ENCODE measurements around the gene PFKFB2. TPM values are rescaled to one million over a fixed set of nuclear protein-coding genes. Genes with fewer than 3 reads are reported as not detected.

Gene PFKFB2
- total RNA-seq, 6 experiments from 2014 or later: 2.9 to 6.1 (median 5.1) TPM

GRCh38 chr1:207078578-207079132, 25.6 kb downstream of the PFKFB2 start:
- ATAC-seq (no peak), DNase-seq (no peak)
- no peaks in the 10 kb centered on the region for H3K9me3 ChIP-seq
- no peaks in the 10 kb centered on the region for H3K36me3 ChIP-seq
- intact Hi-C loops (cut with DNase I): no loop called here
- H3K27ac ChIP-seq: peak overlapping the region in 1 of 3 donors; percentile 12
- no peak overlapping the region for H3K4me3 ChIP-seq
- WGBS (ENCODE audit: insufficient coverage, low coverage, low lambda C conversion rate, missing lambda C conversion rate): 76% methylated on average over 8 of the region's 11 CpGs
- H3K27me3 ChIP-seq: no peaks in the 10 kb centered on the region
- TF ChIP-seq POLR2A (IDR thresholded peaks at IDR 0.05): no peak
- TF ChIP-seq, protein P1, sequence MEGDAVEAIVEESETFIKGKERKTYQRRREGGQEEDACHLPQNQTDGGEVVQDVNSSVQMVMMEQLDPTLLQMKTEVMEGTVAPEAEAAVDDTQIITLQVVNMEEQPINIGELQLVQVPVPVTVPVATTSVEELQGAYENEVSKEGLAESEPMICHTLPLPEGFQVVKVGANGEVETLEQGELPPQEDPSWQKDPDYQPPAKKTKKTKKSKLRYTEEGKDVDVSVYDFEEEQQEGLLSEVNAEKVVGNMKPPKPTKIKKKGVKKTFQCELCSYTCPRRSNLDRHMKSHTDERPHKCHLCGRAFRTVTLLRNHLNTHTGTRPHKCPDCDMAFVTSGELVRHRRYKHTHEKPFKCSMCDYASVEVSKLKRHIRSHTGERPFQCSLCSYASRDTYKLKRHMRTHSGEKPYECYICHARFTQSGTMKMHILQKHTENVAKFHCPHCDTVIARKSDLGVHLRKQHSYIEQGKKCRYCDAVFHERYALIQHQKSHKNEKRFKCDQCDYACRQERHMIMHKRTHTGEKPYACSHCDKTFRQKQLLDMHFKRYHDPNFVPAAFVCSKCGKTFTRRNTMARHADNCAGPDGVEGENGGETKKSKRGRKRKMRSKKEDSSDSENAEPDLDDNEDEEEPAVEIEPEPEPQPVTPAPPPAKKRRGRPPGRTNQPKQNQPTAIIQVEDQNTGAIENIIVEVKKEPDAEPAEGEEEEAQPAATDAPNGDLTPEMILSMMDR (IDR thresholded peaks at IDR 0.05): no peak
- H3K4me1 ChIP-seq: peaks cover 0 to 19% (median 2%) of the 10 kb centered on the region in 4 donors

DNA sequence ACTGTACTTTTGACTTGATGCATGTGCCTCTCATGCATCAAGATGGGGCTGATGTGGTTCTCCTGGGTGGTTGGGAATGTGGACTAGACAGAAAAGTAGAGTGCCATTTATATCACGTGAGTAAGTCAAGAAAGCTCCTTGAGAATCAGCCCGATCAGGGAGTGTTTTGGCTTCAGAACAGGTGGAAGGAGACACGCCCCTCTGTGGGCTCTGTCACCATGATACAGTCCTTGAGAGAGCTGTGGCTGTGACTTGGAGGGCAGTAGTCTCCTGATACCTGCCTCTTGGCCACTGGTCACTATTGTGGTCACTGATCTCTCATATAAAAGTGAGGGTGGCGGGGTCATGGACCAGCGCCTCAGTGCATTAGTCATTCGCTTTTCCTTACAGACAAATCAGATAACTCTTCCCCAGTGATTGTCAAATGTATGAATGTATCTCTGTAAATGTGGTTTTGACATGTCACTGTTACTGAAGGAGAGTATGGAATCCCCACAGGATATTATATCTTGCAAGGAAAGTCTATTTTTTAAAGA, 26.7 kb downstream of the PFKFB2 start:
- H3K27me3 ChIP-seq: no peaks in the 10 kb centered on the region
- intact Hi-C loops (cut with DNase I): no loop called here
- TF ChIP-seq POLR2A (IDR thresholded peaks at IDR 0.05): no peak
- TF ChIP-seq, protein P1 (IDR thresholded peaks at IDR 0.05): no peak
- no peak overlapping the region for H3K27ac ChIP-seq
- no peak overlapping the region for H3K4me3 ChIP-seq
- no peak for DNase-seq
- no peaks in the 10 kb centered on the region for H3K36me3 ChIP-seq
- H3K9me3 ChIP-seq: no peaks in the 10 kb centered on the region
- no peak for ATAC-seq
- H3K4me1 ChIP-seq: peaks cover 0 to 19% (median 2%) of the 10 kb centered on the region in 4 donors
- WGBS (ENCODE audit: insufficient coverage, low coverage, low lambda C conversion rate, missing lambda C conversion rate): 100% methylated on average over 3 of the region's 6 CpGs

GRCh38 chr1:207081088-207081487, 28.0 kb downstream of the PFKFB2 start:
- peak; percentile 13 to 74 (median 50) for ATAC-seq
- H3K36me3 ChIP-seq: no peaks in the 10 kb centered on the region
- H3K27me3 ChIP-seq: no peaks in the 10 kb centered on the region
- no peaks in the 10 kb centered on the region for H3K9me3 ChIP-seq
- peak overlapping the region in 2 of 3 donors; percentile 19 to 41 for H3K27ac ChIP-seq
- 19% methylated on average over 2 of the region's 2 CpGs for WGBS (ENCODE audit: insufficient coverage, low coverage, low lambda C conversion rate, missing lambda C conversion rate)
- no peak overlapping the region for H3K4me3 ChIP-seq
- TF ChIP-seq POLR2A (IDR thresholded peaks at IDR 0.05): no peak
- TF ChIP-seq, protein P1 (IDR thresholded peaks at IDR 0.05): no peak
- intact Hi-C loops (cut with DNase I): no loop called here
- H3K4me1 ChIP-seq: peaks cover 0 to 24% (median 7%) of the 10 kb centered on the region in 4 donors
- DNase-seq: no peak

- intact Hi-C loops (cut with DNase I): no loop called here
- Histone ChIP-seq H3K4me3 (no peak overlapping the region), H3K4me1 (peaks cover 0 to 26% (median 7%) of the 10 kb centered on the region in 4 donors), H3K27me3 (no peaks in the 10 kb centered on the region), H3K36me3 (no peaks in the 10 kb centered on the region), H3K27ac (peak overlapping the region; percentile 0 to 41 (median 13)), H3K9me3 (no peaks in the 10 kb centered on the region)
- DNase-seq (no peak), ATAC-seq (no peak)
- TF ChIP-seq, protein P1 (IDR thresholded peaks at IDR 0.05): no peak
- no peak for TF ChIP-seq POLR2A (IDR thresholded peaks at IDR 0.05)
- 70% methylated on average over 2 of the region's 2 CpGs for WGBS (ENCODE audit: insufficient coverage, low coverage, low lambda C conversion rate, missing lambda C conversion rate)
Observed at GRCh38 chr1:207081806-207082205, 28.7 kb downstream of the PFKFB2 start.
